AG09309 (cell line): ENCODE measurements around the gene CLEC18A.
"Not testable (repeated sequence)": the region's sequence is repeated elsewhere in the genome, so short reads cannot be mapped to it uniquely, and the experiment has no call there.

Experiments
- DNase-seq: peaks from one replicate; pipeline ENCODE4 v3.0.0-alpha.2; 2010; ENCODE audit warnings: low read depth
- H3K4me3 ChIP-seq: 2 replicates; pipeline ENCODE4 v1.5.1; 2011; ENCODE audit warnings: mild to moderate bottlenecking, low read depth, low read length, moderate library complexity; ENCODE audit not compliant: control insufficient read depth
- TF ChIP-seq, protein P1 (sequence below): IDR thresholded peaks from 2 replicates; pipeline ENCODE4 v1.5.1; 2011; ENCODE audit warnings: mild to moderate bottlenecking, low read depth, low read length, inconsistent platforms; ENCODE audit not compliant: insufficient read depth, control insufficient read depth; ENCODE audit errors: missing control alignments

The CLEC18A gene

DNA sequence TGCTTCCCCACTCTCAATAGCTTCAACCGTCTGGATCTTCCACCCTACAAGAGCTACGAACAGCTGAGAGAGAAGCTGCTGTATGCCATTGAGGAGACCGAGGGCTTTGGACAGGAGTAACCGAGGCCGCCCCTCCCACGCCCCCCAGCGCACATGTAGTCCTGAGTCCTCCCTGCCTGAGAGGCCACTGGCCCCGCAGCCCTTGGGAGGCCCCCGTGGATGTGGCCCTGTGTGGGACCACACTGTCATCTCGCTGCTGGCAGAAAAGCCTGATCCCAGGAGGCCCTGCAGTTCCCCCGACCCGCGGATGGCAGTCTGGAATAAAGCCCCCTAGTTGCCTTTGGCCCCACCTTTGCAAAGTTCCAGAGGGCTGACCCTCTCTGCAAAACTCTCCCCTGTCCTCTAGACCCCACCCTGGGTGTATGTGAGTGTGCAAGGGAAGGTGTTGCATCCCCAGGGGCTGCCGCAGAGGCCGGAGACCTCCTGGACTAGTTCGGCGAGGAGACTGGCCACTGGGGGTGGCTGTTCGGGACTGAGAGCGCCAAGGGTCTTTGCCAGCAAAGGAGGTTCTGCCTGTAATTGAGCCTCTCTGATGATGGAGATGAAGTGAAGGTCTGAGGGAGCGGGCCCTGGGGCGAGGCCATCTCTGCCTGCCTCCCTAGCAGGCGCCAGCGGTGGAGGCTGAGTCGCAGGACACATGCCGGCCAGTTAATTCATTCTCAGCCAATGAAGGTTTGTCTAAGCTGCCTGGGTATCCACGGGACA, 11.1 kb upstream of the CLEC18A start:
- no peak overlapping the region for H3K4me3 ChIP-seq
- TF ChIP-seq, protein P1, sequence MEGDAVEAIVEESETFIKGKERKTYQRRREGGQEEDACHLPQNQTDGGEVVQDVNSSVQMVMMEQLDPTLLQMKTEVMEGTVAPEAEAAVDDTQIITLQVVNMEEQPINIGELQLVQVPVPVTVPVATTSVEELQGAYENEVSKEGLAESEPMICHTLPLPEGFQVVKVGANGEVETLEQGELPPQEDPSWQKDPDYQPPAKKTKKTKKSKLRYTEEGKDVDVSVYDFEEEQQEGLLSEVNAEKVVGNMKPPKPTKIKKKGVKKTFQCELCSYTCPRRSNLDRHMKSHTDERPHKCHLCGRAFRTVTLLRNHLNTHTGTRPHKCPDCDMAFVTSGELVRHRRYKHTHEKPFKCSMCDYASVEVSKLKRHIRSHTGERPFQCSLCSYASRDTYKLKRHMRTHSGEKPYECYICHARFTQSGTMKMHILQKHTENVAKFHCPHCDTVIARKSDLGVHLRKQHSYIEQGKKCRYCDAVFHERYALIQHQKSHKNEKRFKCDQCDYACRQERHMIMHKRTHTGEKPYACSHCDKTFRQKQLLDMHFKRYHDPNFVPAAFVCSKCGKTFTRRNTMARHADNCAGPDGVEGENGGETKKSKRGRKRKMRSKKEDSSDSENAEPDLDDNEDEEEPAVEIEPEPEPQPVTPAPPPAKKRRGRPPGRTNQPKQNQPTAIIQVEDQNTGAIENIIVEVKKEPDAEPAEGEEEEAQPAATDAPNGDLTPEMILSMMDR, result no peak
- DNase-seq, result no peak

DNA sequence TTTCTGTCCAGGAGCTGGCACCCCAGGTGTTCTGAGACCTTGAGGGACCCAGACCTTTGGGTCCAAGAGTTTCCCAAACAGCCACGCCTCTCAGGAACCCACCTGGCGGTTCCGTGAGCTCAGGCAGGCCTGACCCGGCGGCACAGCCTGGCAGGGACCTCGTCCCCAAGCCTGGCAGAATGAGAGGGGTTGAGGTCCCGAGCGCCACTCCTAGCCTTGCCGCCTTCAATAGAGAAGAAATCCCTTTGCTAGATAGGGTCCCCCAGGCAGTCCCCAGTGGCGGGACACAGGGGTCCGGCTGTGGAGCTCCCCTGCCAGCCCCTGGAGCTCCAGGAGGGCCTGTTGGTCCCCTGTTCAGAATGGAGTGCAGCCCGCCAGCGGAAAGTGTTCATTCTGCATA, 10.5 kb upstream of the CLEC18A start:
- TF ChIP-seq, protein P1, result no peak
- H3K4me3 ChIP-seq, result no peak overlapping the region
- DNase-seq, result no peak

DNA sequence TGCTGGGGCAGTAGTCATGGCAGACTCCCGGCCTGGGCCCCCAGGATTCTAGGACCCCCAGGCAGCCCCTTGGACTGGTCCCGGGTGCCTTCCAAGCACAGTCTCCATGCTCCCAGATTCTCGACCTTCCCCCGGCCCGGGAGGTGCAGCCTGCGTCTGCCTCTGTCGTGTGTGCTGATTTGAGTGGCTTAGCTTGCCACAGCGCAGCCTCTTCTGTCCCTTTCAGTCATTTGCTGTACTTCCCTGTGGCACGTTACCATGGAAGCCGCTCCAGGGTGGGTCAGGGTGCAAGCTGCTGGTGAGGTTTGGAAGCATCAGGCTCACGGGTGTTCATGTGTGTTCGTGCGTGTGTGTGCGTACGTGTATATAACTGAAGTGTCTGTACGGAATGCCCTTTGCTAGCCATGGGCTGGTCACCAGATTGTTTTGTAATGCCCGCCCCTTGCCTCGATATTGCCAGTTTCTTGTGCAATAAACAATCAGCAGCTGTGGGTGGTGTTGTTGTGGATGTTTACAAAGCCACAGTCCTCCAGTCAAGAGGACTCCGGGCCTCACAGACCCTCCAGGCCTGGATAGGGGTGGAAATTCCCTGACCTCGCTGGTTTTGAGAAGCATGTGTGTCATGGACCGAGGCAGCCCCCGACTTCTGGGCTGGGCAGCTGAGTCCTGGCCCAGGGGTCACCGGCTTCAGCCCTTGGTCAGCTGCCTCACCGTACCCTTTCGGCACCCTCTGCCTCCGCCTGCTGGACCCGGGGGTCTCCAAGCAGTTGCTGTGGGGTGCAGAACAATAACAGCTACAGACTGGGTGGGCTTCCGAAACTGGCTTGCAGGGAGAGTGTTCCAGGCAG, 9.7 kb upstream of the CLEC18A start:
- no peak for DNase-seq
- no peak overlapping the region for H3K4me3 ChIP-seq
- TF ChIP-seq, protein P1, result no peak

DNA sequence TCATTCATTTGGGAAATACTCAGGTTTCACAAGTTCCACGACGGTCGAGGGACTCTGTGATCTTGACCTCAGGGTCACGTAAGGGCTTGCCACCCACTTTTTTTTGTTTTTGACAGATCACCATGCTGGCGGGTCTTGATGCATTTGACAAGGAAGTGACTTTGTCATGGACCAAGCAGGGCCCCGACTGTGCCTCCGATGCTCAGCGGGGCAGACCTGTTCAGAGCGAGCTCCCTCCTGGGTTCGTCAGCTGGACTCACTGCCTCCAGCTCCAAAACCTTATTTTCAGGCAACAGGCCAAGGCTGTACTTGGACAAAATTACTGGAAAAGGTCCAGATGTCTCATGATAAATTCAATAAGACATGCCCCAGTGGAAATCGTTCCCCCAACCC, 9.0 kb upstream of the CLEC18A start:
- TF ChIP-seq, protein P1, result no peak
- no peak for DNase-seq
- no peak overlapping the region for H3K4me3 ChIP-seq

DNA sequence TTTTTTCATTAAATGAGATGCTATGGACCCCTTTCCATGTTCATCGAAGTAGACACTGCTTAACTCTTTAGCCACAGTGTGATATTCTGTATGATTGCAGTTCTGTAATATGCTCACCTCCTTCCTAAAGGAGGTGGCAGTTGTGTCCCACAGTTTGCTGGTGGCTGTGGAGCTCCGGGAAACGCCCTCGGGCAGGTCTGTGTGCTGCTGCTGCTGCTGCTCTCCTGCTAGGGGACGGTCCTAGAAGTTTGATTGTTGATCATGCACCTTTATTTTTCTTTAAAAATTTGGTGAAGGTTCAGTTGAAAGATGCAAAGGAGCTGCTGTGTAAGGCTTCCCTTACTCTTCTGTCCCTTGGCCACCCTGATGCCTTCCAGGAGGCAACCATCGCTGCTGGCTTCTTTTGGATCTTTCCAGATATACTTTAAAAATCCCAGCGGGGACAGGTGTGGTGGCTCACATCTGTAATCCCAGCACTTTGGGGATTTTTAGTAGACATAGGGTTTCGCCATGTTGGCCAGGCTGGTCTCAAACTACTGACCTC, 8.4 kb upstream of the CLEC18A start:
- TF ChIP-seq, protein P1, result no peak
- DNase-seq, result no peak
- H3K4me3 ChIP-seq, result no peak overlapping the region

DNA sequence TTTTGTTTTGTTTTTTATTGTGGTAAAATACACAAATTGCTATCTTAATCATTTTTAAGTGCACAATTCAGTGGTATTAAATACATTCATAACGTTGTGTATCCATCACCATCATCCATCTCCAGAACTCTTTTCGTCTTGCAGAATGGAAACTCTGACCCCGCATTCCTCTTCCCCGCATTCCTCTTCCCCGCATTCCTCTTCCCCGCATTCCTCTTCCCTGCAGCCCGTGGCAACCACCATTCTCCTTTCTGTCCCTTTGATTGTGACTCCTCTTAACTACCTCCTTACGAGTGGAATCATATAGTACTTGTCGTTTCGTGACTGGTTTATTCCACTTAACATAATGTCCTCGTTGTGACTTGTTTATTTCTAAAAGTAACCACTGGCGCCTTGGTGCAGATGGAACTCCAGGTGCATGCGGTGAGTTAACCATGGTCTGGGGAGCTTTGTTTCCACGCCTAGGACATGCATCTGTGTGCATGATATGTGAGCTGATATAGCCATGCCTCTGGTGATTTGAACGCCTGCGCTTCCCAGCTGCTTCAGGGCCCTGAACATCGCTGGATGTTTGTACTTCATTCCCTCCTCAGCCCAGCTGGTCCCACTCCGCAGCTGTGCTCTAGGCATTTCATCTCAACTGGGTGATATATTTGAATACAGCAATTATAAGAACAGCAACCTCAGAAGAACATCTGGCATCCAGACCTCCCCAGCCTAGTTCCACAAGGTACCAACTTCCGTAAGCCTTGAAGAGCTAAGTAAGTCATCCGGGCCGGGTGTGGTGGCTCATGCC, 7.7 kb upstream of the CLEC18A start:
- not testable (repeated sequence) for DNase-seq, H3K4me3 ChIP-seq

DNA sequence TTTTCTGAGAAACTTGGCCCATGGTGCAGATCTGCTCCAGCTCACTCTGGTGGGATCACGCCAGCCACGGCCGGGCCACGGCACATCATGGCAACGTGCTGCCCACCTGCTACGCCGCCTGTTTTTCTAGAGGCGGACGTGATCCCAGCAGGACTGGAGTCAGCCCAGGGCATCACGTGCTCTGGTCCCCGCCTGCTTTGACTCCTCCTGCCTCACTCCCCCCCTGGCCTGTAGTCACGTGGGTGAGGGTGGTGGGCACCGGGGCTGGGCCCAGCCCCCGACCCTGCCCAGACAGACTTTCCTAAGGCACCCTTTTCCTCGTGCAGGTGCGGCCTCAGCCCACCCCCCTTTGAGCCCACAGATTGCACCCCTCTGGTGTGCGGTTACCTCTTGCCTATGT, 723 bp upstream of the CLEC18A start:
- H3K4me3 ChIP-seq, DNase-seq: not testable (repeated sequence)

DNA sequence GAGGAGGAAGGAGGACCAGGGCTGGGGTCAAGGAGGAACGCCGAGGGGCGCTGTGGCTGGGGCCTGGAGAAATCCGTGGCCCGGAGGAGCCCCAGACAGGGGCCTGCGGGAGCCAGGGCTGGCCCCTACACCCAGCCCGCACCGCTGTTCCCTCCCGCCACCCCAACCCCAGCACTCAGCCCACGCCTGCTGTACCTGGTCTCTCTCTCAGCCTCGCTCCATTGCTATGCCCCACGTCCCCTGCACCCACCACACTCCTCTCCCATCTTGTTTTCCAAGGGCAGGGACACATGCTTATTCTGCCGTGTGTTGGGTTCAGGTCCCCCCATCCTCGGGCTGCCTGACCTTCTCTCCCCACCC, 518 bp downstream of the CLEC18A start:
- not testable (repeated sequence) for DNase-seq

DNA sequence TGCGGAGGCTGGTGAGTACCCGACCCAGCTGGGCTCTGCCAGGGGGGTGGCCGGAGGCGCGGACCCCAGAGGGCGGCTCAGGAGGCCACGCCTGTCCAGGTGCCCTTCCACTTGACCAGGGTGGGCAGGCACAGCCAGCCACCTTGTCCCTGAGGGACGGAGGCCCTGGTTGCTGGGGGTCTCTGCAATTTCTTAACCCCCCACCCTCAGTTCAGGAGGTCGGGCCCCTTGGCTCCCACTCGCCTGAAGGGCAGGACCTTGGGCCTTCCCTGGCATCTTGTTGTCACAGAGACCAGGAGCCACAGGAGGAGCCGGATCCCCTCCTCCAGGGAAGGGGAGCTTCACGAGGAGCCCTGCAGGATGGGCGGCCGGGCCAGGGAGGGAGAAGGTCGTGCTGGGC, 982 bp downstream of the CLEC18A start:
- not testable (repeated sequence) for DNase-seq, H3K4me3 ChIP-seq

More for the DNA sequence above, 518 bp downstream of the CLEC18A start:
- H3K4me3 ChIP-seq, result not testable (repeated sequence)

DNA sequence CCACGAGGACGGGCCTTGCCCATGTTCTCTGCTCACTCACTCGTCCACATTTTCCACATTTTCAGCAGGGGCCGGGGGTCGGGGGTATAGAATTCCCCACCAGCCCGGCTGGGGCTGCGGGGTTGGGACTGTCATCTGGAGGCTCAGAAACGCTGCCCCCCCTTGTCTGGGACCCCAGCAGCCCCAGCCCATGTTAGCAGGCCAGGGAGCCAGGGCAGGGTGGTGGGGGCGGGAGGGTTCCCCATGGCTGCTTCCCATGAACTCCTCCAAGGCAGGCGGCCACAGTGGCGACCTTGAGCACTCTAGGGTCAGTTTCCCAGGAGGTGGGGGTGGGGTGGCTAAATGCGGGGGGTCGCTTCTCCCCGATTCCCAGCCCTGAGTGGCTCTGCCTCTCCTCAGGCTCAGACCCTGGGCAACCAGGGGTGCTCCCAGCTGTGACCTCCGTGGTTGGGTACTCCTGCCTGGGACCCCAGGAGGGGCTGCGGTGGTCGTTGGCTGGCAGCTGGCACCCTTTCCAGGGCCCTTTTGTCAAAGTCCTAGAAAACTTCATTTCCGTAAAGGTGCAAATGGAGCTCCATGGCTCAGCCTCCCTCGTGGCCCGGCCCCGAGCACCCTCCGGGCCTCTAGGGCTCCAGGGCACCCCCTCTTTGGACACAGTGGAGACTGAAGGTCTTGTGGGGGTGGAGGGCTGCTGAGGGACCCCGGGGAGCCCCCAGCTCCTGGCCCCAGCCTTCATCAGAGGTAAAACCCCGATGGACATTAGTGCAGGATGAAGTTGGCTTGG, 1.6 kb downstream of the CLEC18A start:
- not testable (repeated sequence) for H3K4me3 ChIP-seq, DNase-seq
